Skin epidermis (tissue), 12 donors: ENCODE measurements around the gene CRTC3.
"Not testable (repeated sequence)": the region's sequence is repeated elsewhere in the genome, so short reads cannot be mapped to it uniquely, and the experiment has no call there.

Experiments used
- H3K27ac ChIP-seq, 21 experiments: fragments of 200-600 bp; sonication (generic) in 11 of 21; one replicate each; pipeline ENCODE4 v1.5.0; 2020; ENCODE audit warnings: mild to moderate bottlenecking in 3 of 21, inconsistent platforms in 2 of 21, moderate library complexity in 2 of 21
- H3K4me3 ChIP-seq, 7 experiments: fragments of 200-600 bp; sonication (generic) in 2 of 7; one replicate each; pipeline ENCODE4 v1.5.0; 2020; ENCODE audit warnings: inconsistent platforms in 2 of 7, mild to moderate bottlenecking in 2 of 7, moderate library complexity in 1 of 7

Gene CRTC3

DNA sequence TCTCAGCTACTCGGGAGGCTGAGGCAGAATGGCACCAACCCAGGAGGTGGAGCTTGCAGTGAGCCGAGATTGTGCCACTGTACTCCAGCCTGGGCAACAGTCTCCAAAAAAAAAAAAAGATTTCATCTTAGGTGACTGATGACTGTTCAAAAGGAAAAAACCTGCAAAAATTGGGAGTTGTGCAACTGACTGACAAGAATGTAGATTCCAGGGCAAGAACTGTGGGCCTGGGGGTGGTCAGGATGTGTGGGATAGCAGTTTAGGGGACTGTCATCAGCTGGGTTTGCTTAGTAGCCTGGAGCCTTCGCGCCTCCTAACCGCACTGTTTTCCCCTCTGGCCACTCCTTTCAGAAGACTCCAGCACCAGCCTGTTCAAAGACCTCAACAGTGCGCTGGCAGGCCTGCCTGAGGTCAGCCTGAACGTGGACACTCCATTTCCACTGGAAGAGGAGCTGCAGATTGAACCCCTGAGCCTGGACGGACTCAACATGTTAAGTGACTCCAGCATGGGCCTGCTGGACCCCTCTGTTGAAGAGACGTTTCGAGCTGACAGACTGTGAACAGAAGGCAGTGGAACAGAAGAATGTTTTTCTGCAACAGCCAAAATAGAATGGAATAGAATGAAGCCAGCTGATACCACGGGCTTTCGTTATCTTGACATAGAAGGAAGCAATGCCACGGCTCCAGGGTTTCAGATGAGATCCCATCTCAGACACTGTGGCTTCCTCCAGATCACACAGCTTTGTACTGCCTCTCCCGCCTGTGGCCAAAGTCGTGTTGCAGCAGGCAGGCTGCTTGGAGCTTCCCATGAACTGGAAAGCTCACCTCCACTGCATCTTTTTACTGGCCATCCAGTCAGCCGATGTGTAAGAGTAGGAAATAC, 112.1 kb downstream of the CRTC3 start:
- no peak overlapping the region for H3K4me3 ChIP-seq

DNA sequence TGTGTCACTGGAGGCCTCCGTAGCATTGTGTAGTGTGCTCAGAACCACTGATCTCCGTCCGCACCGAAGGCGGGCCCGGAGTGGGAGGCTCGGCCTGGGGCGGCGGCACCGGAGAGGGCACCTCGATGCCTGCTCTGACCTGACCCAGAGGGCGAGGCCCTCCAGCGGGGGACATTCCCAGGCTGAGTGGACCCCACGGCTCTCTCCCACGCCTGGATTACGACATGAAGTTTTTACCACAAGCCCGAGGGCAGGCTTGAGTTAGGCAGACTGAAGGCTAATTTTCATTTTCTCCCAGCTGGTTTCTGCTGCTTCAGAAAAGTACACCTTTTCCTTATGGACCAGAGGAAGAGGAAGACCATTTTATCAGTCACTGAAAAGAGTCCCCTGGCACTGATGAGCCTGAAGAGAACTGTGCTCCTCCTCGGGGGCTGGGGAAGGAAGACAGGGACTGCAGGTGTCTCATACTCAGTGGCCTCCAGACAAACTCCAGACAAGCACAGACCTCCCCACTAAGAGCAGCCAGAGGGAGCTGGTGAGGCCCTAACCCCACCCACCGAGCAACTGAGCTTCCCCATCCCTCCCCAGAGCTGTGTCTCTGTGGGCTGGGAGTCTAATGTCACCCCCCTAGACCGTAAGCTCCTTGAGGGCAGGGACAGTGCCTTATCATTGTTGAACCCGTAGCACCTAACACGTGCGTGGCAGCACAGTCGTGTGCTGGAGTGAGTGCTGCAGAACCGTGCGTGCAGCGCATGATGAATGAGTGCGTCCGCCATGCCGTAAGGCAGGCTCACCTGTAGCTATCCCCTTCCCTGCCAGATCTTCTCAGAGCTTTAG, 113.0 kb downstream of the CRTC3 start:
- Histone ChIP-seq H3K27ac (peak overlapping the region in 6 of 21 experiments; percentile 26 to 60 (median 42)), H3K4me3 (no peak overlapping the region)

More for the DNA sequence above, 112.1 kb downstream of the CRTC3 start:
- peak overlapping the region in 4 of 21 experiments; percentile 26 to 56 (median 42) for H3K27ac ChIP-seq

DNA sequence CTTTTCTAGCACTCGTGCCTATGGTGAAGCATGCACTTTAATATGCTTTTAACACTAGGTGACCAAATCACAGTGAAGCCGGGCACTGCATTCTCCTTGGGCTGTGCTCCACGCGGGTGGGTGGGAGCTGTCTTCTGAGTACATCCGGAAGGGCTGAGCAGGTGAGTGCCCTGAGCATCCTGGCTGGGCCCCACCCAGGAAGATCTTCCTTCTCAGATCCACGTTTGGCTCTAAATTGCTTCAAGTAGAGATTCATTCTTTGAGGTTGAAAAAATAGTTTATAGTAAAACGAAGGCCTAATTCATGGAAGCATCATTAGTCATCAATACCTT, 113.5 kb downstream of the CRTC3 start:
- Histone ChIP-seq H3K27ac (peak overlapping the region in 1 of 21 experiments; percentile 33), H3K4me3 (no peak overlapping the region)

DNA sequence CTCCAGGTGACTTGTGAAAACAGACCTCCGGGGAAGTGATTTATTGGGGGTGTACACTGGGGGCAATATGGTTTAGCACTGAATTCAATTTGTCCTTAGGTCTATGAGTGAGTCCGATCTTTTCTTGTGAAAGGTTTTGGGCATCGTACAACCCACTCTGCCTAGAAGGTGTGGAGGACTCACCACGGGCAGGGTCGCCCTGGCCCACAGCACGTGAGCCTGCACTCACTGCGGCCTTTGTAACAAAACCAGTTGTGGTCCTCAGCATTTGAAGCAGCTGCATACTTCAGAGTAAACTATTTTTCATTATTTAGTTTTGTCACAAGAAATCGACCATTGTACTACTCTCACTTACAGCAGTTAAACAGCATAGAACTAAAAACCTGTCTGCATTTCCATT, 114.8 kb downstream of the CRTC3 start:
- H3K4me3 ChIP-seq = no peak overlapping the region
- no peak overlapping the region for H3K27ac ChIP-seq

DNA sequence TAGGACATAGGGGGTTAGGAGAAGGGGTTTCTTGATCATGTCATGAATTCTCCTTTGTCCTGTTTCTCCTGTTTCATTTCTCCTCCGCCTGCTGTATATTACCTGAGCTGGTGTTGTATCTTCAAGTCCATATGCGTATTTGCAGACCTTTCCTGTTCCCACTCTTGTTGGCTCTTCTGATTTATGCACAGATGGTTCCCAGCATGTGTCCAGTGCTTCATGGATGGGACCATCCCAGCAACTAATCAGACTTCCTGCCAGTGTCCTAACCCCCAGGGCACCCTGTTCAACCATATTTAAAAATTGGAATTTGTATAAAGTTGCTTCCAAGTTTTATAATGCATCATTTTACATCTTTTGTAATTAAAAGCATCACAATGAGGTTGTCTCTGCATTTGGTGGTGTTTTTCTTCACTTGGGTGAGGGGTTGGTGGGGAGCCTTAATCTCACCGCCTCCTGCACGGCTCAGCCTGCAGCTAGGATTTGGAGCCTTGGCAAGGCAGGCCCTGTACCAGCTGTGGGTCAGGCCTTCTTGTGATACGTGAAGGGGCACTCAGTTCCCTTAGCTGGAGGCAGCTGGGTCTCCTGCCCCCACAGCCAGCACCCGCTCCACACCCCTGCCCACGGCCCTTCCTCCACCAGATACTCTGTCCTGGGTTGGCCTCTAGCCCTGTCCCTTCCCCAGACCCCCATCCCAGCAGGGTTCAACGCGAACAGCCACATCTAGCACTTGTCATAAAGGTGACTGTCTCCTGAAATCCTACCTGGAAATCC, 115.4 kb downstream of the CRTC3 start:
- Histone ChIP-seq H3K4me3 (no peak overlapping the region), H3K27ac (peak overlapping the region in 7 of 21 experiments; percentile 34 to 68 (median 50))

DNA sequence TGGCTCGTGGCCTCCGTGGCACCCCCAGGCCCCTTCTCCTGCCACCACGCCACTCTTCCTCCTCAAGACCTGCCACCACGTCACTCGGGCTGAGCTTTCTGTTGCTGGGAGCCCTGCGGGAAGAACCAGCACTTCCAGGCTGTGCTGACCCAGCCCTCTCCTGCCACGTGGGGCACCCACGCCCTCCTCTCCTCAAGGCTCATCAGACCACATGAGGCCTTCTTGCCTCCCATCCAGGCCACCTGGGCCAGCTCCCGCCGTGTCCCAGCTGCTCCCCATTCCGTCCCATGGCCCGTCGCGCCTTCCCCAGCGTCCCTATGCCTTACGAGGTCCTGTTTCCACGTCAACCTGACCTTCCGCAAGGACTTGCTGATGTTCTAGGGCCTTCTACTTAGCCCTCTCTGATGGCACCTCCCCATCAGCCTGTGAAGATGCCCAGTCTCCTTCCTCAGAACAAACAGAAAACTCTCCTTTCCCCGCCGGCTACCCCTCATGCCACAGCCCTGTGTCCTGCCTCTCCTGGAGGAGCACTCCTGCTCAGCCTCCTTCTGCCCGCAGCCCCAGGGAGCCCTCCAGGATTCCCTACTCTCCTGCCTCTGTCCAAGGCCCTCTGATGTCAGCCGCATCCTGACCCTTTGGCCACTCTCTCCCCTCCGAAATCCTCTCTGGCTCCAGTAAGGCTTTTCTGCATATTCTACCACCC, 116.3 kb downstream of the CRTC3 start:
- Histone ChIP-seq H3K27ac (peak overlapping the region in 7 of 21 experiments; percentile 22 to 68 (median 50)), H3K4me3 (no peak overlapping the region)

DNA sequence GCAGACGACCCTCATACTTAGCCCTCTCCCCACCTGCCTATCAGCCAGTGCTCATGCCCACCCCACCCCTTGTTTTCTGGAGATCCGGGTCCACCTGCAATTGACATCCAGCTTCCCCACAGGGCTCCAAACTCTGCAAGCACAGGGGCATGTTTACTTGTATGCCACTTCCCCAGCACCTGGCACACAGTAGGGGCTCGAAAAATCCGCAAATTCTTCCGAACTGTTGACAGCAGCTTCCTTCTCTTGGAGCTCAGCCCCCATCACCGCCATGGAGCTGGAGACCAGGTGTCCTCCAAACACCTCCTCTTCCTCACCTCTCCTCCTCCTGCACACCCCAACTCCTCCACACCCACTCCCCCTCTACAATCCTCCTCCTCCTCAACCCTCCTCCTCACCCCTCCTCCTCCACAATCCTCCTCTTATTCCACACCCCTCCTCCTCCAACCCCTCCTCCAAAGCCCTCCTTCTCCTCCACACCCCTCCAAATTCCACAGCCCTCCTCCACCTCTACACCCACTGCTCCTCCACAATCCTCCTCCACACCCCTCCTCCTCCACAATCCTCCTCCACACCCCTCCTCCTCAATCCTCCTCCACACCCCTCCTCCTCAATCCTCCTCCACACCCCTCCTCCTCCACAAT, 117.1 kb downstream of the CRTC3 start:
- H3K27ac ChIP-seq = peak overlapping the region in 6 of 21 experiments; percentile 7 to 68 (median 49)

DNA sequence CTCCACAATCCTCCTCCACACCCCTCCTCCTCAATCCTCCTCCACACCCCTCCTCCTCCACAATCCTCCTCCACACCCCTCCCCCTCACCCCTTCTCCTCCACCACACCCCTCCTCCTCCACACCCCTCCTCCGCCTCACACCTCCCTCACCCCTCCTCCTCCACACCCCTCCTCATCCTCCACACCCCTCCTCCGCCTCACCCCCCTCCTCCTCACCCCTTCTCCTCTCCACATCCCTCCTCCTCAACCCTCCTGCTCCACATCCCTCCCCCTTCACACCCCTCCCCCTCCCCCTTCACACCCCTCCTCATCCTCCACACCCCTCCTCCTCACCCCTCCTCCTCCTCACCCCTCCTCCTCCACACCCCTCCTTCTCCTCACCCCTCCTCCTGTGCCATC, 117.6 kb downstream of the CRTC3 start:
- H3K4me3 ChIP-seq = no peak overlapping the region
- H3K27ac ChIP-seq = peak overlapping the region in 1 of 21 experiments; percentile 18

More for the DNA sequence above, 117.1 kb downstream of the CRTC3 start:
- no peak overlapping the region for H3K4me3 ChIP-seq

DNA sequence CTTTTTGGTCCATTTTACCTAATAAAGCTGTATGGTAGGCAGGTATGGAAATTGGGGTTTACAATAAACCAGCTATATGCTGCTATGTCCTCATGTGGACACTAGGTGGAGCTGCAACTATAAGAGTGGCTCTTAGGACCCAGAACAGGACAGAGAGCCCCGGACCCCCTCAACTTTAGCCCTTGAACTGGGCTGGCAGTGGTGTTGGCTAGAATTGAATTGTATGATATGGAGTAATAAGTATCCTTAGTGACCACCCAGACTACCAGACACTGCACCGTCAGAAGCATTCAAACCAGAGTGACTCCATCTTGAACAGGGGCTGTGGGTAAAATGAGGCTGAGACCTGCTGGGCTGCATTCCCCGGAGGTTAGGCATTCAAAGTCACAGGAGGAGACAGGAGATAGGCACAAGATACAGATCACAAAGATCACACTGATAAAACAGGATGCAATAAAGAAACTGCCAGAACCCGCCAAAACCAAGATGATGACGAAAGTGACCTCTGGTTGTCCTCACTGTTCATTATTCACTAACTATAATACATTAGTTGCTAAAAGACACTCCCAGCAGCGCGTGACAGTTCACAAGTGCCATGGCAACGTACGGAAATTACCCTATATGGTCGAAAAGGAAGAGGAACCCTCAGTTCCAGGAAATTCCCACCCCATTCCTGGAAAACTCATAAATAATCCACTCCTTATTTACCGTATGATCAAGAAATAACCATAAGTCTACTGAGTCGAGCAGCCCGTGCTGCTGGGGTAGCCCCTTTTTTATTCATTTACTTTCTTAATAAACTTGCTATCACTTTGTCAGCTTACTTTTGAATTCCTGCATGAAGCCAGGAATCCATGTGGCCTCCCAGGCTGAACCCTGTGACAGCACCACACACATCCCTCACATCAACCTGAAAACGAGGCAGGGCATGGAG, 118.7 kb downstream of the CRTC3 start:
- Histone ChIP-seq H3K27ac (peak overlapping the region in 14 of 21 experiments; percentile 3 to 84 (median 38)), H3K4me3 (no peak overlapping the region)

DNA sequence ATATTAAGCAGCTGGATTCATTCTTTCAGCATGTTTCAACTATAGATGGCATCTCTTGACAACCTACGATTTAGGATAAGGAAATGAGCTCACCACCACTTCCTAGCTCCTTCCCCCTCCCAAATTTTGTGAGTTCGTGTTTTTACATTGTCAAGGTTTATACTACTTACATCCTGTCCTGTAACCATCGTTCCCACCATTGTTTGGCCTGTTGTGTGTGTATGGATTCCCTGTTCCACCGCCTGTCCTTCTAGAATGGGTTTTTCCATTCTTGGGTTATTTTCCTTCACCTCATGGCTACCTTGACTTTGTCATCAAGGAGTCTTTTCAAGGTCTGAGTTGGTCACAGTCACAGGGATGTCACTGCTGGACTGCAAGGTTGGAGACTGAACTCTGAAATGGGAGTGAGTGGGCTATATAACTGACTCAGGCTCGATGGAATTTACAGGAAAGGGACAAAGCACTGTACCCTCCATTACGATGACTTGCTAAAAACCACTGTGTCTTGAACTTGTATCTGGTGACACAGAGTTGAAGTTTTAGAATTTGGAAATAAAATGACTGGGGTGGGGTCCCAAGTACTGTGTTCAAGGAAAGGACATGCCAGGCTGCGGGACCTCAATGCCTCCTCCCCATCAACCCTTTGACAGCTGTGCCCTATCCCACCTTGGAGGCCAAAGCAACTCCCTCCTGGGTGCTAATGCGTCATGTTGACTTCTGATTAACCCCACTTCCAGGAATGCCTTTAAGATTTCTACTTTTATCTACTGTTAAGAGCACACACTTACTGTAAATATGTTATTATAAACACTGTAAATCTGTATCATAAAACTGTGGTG, 120.6 kb downstream of the CRTC3 start:
- peak overlapping the region in 9 of 21 experiments; percentile 9 to 84 (median 50) for H3K27ac ChIP-seq
- no peak overlapping the region for H3K4me3 ChIP-seq

DNA sequence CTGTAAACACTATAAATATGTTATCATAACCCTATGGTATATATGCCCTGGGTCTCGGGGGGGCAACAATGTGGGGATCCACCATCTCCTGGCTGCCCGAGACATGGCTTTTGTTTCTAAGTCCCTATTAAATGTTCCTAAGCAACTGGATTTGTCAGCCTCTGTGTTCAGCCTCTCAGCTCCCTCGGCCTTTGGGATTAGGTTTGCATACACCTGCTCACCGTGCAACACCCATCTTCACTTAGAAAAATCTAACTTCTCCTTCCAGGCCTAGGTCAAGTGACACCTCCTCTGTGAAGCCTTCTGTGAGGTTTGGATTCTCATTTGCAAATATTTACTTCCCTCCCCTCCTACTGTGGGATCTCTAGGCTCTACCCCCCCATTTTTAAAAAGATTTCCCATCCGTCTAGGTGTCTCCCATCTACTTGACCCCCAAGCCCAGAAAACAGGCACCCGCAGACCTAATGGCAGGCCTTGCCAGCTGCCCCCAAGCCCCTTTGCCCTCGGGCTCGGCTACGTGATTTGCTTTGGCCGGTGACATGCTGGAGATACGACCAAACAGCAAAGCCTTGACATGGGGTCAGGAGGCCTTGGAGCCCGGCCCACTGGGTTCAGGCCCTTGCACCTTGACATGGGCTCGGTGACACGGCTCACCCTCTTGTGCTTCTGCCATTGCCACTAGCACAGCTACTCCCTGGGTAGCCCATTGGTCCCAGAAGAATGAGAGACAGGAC, 121.4 kb downstream of the CRTC3 start:
- H3K4me3 ChIP-seq = no peak overlapping the region
- H3K27ac ChIP-seq = peak overlapping the region in 1 of 21 experiments; percentile 80

DNA sequence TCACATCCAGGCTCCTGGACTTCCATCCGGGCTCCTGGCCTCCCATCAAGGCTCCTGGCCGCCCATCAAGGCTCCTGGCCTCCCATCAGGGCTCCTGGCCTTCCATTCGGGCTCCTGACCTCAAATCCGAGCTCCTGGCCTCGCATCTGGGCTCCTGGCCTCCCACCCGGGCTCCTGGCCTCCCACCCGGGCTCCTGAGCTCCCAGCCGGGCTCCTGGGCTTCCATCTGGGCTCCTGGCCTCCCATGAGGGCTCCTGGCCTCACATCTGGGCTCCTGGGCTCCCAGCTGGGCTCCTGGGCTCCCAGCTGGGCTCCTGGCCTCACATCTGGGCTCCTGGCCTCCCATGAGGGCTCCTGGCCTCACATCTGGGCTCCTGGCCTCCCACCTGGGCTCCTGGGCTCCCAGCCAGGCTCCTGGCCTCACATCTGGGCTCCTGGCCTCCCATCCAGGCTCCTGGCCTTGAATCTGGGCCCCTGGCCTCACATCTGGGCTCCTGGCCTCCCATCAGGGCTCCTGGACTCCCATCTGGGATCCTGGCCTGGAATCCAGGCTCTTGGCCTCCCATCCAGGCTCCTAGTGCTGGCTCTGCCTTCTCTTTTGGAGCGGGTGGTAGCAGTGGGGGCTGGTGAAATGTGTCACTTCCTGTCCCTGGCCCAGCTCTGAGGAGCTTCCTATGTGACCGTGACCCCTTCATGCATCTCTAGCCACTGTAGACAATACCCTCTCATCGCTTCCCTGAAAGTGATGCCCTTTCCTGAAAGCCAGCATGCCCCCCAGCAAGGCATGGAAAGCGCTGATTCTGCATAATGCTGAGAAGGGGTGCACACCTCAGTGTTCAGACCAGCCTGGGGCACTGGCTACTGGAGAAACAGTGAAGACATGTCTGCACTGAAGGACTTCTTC, 124.8 kb downstream of the CRTC3 start:
- Histone ChIP-seq H3K27ac (peak overlapping the region in 13 of 21 experiments; percentile 12 to 87 (median 66)), H3K4me3 (no peak overlapping the region)

DNA sequence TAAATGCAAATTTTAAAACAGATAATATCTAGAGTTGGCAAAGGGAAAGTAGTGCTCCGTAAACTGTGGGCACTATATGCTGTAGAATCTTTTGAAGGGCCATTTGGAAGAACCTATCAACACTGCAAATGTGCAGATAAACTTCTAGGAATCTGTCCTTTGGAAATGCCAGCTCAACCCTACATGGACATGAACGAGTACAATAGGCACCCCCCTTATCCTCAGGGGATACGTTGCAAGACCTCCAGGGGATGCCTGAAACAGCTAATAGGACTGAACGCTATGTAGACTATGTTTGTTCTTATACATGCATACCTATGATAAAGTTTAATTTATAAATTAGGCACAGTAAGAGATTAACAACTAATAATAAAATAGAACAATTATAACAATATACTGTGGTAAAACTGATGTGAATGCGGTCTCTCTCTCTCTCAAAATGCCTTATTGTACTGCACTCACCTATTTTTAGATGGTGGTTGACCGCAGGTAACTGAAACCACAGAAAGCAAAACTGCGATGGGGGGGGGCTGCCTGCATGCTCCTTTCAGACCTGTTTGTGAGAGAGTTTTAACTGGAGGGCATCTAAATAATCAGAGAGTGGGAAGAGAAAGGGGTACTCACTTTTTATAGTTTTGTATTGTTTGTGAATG, 127.9 kb downstream of the CRTC3 start:
- H3K4me3 ChIP-seq, H3K27ac ChIP-seq: not testable (repeated sequence)

DNA sequence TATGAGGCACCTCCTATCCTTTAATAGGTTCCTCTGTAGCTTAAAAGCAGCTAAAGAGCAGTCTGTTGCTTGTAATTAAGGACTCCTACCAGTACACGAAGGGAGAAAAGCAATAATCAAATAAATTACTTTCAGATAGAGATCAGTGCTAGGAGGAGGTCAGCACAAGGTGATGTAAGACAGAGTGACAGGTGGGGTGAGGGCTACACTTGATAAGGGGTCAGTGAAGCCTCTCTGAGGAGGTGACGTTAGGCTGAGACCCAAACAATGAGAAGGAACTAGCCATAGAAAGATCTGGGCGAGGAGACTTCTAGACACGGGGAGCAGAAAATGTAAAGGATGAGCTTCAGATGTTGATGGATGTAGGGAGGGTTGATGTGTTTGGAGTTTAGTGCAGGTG, 129.8 kb downstream of the CRTC3 start:
- Histone ChIP-seq H3K4me3 (no peak overlapping the region), H3K27ac (peak overlapping the region in 8 of 21 experiments; percentile 11 to 90 (median 78))
